HepG2 (cell line): ENCODE results near the gene SLC19A3. TPM values are rescaled to one million over a fixed set of nuclear protein-coding genes. Genes with fewer than 3 reads are reported as not detected.

Experiments
- CBX5 ChIP-seq: sonication (generic); formaldehyde crosslinking; IDR thresholded peaks from 2 replicates; pipeline ENCODE4 v1.4.0; 2020; ENCODE audit warnings: missing genetic modification reagents, borderline replicate concordance
- CSRNP1 ChIP-seq: sonication (generic); formaldehyde crosslinking; IDR thresholded peaks from 2 replicates; pipeline ENCODE4 v1.8.1; 2023; ENCODE audit warnings: mild to moderate bottlenecking, missing genetic modification reagents
- DMTF1 ChIP-seq: sonication (generic); formaldehyde crosslinking; IDR thresholded peaks from 2 replicates; pipeline ENCODE4 v1.4.0; 2020; ENCODE audit warnings: mild to moderate bottlenecking, missing genetic modification reagents
- FOXO1 ChIP-seq: sonication (generic); formaldehyde crosslinking; IDR thresholded peaks from 2 replicates; pipeline ENCODE4 v1.4.0; 2020; ENCODE audit warnings: missing genetic modification reagents
- KDM5B ChIP-seq: sonication (generic); formaldehyde crosslinking; IDR thresholded peaks from 2 replicates; pipeline ENCODE4 v1.4.0; 2020; ENCODE audit warnings: missing genetic modification reagents, mild to moderate bottlenecking, borderline replicate concordance
- KLF16 ChIP-seq, 2 experiments: sonication (generic) in 1 of 2; formaldehyde crosslinking in 1 of 2; IDR thresholded peaks; 2 replicates each; pipeline versions ENCODE4 v1.6.1 to v1.8.0; 2016 to 2023; ENCODE audit warnings: missing genetic modification reagents in 2 of 2, missing compliant biosample characterization in 1 of 2
- KMT2A ChIP-seq: sonication (generic); formaldehyde crosslinking; IDR thresholded peaks from 2 replicates; pipeline ENCODE4 v1.4.0; 2020; ENCODE audit warnings: missing genetic modification reagents
- MYC ChIP-seq: sonication (generic); formaldehyde crosslinking; IDR thresholded peaks from 2 replicates; pipeline ENCODE4 v1.9.0; 2021; ENCODE audit warnings: missing genetic modification reagents, borderline replicate concordance
- TGIF2 ChIP-seq: IDR thresholded peaks from 2 replicates; pipeline ENCODE4 v1.6.1; 2016; ENCODE audit warnings: control low read depth, missing compliant biosample characterization
- THAP9 ChIP-seq: sonication (generic); formaldehyde crosslinking; IDR thresholded peaks from 2 replicates; pipeline ENCODE4; 2020; ENCODE audit warnings: missing genetic modification reagents, mild to moderate bottlenecking, borderline replicate concordance
- XRCC5 ChIP-seq: fragments of 200-400 bp; formaldehyde crosslinking; optimal IDR thresholded peaks from 2 replicates; pipeline ENCODE3; 2017; ENCODE audit warnings: mild to moderate bottlenecking, low read length
- ZFY ChIP-seq: sonication (generic); formaldehyde crosslinking; IDR thresholded peaks from 2 replicates; pipeline ENCODE4 v1.4.0; 2020; ENCODE audit warnings: missing genetic modification reagents
- ZNF329 ChIP-seq: sonication (generic); formaldehyde crosslinking; IDR thresholded peaks from 2 replicates; pipeline ENCODE4 v1.9.0; 2021; ENCODE audit warnings: low read depth, mild to moderate bottlenecking, missing genetic modification reagents
- ZNF782 ChIP-seq: sonication (generic); formaldehyde crosslinking; IDR thresholded peaks from 2 replicates; pipeline ENCODE4 v1.4.0; 2020; ENCODE audit warnings: missing genetic modification reagents, mild to moderate bottlenecking, borderline replicate concordance
- polyA plus RNA-seq, 8 experiments: library from polyadenylated mRNA; depleted of rRNA in 3 of 8; stranded (reverse) in 7 of 8; unstranded in 1 of 8; fragments of >200 nt; fragmentation: Illumina TruSeq in 4 of 8; extraction: Trizol in 4 of 8; gene quantifications; 2 replicates each; pipeline versions ENCODE4 v1.2.1 to v1.2.3, GENCODE V29; 2011 to 2016; ENCODE audit warnings: low read depth in 4 of 8, missing spikeins in 1 of 8, mixed read lengths in 1 of 8; ENCODE audit not compliant: insufficient read depth in 1 of 8
- total RNA-seq, 5 experiments: library from RNA; depleted of rRNA; stranded (reverse); fragments of >200 nt; fragmentation: Illumina TruSeq; extraction: Trizol; gene quantifications; 2 replicates each; pipeline ENCODE4 v1.2.3, GENCODE V29; 2016; ENCODE audit warnings: low read depth in 1 of 5
- TF ChIP-seq, protein P1 (sequence below): IDR thresholded peaks from 2 replicates; pipeline ENCODE4 v1.6.1; 2018; ENCODE audit warnings: missing genetic modification reagents

Gene SLC19A3
- total and polyA plus RNA-seq, 2 of the 13 experiments (the other 11 are each of a cell fraction or from before 2014, with no cell fraction given) = 2.3 to 5.2 TPM

- TF ChIP-seq DMTF1 (CRISPR knock-in tag) (no peak), ZNF329 (CRISPR knock-in tag) (no peak), MYC (no peak), CSRNP1 (CRISPR knock-in tag) (0 out of 2 replicates have a peak, but pooled peaks have one; percentile 28), THAP9 (CRISPR knock-in tag) (peak; percentile 39; the same call in 1 of the 2 replicates), FOXO1 (CRISPR knock-in tag) (peak; percentile 60), TGIF2 (0 out of 2 replicates have a peak, but pooled peaks have one; percentile 51), CBX5 (CRISPR knock-in tag) (peak; percentile 80; the same call in 1 of the 2 replicates), XRCC5 (peak; percentile 92), KLF16 (CRISPR knock-in tag; IDR thresholded peaks at IDR 0.05) (peak in 1 of 2 experiments; percentile 82; a peak in 1 of 4 replicates), ZNF782 (no peak), KDM5B (CRISPR knock-in tag) (peak; percentile 70; the same call in 1 of the 2 replicates), KMT2A (CRISPR knock-in tag) (0 out of 2 replicates have a peak, but pooled peaks have one; percentile 27), ZFY (CRISPR knock-in tag) (peak; percentile 37; the same call in 1 of the 2 replicates)
- TF ChIP-seq, protein P1, sequence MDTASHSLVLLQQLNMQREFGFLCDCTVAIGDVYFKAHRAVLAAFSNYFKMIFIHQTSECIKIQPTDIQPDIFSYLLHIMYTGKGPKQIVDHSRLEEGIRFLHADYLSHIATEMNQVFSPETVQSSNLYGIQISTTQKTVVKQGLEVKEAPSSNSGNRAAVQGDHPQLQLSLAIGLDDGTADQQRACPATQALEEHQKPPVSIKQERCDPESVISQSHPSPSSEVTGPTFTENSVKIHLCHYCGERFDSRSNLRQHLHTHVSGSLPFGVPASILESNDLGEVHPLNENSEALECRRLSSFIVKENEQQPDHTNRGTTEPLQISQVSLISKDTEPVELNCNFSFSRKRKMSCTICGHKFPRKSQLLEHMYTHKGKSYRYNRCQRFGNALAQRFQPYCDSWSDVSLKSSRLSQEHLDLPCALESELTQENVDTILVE (CRISPR knock-in tag) = peak; percentile 79; the same call in 1 of the 2 replicates
These were observed 48.6 kb upstream of the SLC19A3 start (continued) for GRCh38 chr2:227766373-227766883.
